GM19239 (cell line): ENCODE measurements around the gene CST9.
"Not testable (repeated sequence)": the region's sequence is repeated elsewhere in the genome, so short reads cannot be mapped to it uniquely, and the experiment has no call there.

ENCODE experiments used
- DNase-seq: peaks from one replicate; pipeline ENCODE4 v3.0.0; 2011; ENCODE audit warnings: low spot score; ENCODE audit not compliant: insufficient read length
- FAIRE-seq: peaks from 2 replicates; lab custom pipeline; 2011; peaks lifted over from hg19 to GRCh38; lab: Jason Lieb, UNC

Gene CST9

DNA sequence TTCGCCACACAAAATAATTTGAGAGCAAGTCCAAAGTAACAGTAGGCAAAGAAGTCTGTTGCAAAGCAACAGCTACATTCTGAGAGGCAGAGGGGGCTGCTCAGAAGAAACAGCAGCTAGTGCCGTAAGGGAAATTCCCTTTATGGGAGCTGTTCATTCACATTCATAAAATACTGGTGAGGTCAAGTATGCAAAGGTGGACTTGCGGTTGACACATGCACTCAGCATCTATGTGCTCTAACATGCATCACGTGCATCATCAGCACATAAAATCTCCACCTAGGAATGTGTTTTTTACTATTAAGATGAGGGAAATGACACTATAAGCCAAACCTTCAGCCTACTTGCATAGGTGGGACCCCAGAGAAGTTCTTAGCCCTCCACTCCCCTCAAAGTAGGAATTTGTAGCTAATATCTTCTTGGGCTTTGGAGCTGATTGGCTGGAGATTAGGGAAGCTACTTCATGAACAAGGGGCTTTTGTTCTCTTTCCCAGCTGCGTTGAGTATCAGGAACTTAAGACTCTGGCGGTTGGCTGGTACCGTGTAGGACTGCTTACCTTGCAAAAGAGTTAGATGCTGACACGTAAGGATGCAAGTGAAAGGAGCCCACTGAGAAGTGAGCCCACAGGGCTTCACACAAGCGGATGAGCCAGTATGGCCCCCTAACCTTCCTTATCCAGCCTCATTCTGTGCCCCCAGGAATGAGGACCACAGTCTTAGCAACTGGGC is 19.7 kb upstream of the CST9 start:
- DNase-seq = no peak
- no peak for FAIRE-seq

DNA sequence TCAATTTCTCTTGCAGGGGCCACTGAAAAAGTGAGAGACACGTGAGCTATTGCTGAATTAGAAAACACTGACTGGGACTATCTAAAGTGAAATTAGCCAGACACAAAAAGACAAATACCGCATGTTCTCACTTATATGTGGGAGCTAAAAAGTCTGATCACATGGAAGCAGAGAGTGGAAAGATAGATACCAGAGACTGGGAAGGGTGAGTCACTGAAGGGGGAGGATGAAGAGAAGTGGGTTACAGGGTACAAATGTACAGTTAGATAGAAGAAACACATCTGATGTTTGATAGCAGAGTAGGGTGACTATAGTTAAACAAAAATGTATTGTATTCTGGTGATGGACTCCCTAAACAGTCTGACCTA is 18.6 kb upstream of the CST9 start:
- FAIRE-seq = no peak
- no peak for DNase-seq

DNA sequence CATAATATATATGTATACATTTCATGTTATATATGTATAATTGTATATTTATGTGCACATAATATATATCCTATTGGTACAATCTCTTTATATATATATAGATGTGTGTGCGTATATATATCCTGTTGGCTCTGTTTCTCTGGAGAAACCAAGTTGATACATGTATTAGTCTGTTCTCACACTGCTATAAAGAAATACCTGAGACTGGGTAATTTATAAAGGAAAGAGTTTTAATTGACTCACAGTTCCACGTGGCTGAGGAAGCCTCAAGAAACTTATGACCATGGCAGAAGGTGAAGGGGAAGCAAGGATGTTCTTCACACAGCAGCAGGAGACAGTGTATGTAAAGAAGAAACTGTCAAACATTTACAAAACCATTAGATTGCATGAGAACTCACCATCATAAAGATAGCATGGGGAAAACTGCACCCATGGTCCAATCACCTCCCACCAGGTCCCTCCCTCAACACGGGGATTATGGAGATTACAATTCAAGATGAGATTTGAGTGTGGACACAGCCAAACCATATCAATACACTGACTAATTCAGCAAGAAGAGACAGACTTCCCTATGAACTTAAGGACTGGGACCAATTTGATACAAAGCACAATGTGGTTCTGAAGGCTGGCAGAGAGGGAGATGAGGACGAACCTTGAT is 18.1 kb upstream of the CST9 start:
- FAIRE-seq = no peak
- no peak for DNase-seq

DNA sequence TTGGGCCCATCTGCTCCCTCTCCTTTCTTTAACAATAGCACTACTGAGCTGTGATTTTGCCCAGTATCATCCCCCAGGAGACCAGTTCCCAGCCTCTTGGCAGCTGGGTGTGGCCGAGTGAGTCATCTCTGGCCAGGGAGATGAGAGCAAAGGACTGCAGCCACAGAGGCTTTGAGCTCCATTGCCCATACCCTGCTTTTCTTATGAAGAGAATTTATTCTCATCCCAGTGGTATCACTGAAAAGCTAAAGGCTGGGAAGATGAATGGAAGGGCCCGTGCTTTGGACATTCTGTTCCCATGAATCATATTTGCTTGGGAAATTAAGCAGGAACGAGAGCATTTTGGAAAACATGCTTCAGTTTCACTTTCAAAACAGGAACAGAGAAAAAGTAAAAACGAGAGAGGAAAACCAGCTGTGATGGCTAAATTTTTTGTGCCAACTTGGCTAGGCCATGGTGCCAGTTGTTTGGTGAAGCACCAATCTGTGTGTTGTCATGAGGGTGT is 17.2 kb upstream of the CST9 start:
- peak; percentile 27 for DNase-seq
- FAIRE-seq = no peak

DNA sequence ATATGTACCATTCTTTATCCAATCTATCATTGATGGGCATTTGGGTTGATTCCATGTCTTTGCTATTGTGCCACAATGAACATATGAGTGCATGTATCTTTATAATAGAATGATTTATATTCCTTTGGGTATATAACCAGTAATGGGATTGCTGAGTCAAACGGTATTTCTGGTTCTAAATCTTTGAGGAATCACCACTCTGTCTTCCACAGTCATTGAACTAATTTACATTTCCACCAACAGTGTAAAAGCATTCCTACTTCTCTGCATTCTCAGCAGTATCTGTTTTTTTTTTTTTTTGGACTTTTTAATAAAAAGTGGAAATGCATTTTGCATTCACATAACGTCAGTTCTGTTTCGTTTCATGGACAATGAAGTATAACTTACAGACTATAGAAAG is 16.7 kb upstream of the CST9 start:
- FAIRE-seq, DNase-seq: not testable (repeated sequence)

DNA sequence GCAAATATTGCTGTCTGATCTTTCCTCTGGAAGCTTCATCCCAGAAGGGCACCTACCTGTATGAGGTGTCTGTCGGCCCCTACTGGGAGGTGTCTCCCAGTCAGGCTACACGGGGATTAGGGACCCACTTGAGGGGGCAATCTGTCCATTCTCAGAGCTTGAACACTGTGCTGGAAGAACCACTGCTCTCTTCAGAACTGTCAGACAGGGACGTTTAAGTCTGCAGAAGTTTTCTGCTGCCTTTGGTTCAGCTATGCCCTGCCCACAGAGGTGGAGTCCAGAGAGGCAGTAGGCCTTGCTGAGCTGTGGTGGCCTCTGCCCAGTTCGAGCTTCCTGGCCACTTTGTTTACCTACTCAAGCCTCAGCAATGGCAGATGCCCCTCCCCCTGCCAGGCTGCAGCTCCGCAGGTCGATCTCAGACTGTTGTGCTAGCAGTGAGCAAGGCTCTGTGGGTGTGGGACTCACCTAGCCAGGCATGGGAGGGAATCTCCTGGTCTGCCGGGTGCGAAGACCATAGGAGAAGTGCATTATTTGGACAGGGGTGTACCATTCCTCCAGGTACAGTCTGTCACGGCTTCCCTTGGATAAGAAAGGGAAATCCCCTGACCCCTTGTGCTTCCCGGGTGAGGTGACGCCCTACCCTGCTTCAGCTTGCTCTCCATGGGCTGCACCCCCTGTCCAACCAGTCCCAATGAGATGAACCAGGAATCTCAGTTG is 15.1 kb upstream of the CST9 start:
- DNase-seq, FAIRE-seq: not testable (repeated sequence)

DNA sequence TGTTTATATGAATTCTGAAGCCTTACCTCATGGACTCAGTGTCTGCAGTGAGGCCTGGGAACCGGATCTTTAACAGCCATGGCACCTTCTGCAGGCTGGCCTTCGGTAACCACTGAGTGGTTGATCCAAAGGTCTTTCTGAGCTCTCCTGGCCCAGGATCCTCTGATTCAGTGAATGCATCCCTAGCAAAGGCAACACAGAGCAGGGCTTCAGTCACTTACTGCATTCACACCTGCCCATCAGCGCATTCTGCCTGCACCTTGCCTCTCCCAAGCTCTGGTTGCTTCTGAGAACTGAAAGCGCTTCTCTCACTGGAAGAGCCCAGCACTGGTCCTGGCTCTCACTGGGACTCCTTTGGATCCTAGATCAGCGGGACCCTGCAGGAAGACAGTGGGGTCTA is 8.4 kb upstream of the CST9 start:
- DNase-seq (no peak), FAIRE-seq (no peak)

DNA sequence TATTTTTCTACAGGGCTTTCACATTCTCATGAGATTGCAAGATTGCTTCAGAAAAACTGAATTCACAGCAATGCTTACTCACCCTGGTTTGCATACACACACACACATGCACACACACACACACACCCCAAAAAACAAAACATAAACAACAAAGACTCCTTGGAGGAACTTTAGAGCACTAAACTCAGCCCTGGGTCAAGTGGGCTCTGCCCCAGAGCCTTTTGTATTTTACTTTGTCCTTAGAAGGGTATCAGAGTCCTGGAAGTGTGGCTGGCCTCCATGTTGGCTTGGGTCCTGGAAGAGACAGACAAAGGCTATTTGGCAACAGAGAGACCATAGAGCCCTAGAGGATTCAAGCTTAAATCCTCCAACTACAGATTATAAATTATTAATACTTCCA is 8.0 kb upstream of the CST9 start:
- DNase-seq = no peak
- no peak for FAIRE-seq

DNA sequence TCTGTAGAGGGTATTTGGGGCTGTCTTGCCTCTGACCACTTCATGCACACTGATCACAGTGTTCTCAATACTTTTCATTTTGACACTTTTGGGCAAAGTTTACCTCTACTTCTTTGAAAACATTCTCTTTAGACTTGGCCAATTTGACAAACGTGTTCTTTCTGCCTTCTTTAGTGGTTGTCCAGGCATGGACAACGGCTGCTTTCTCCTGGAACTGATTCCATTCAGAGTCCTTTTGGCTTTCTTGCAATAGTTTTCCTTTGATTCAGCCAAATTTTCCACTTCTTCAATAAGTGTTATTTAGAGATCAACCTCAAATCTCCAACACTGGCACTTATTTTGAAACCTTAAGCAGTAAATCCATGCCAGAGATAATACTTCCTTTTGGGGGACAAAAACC is 6.7 kb upstream of the CST9 start:
- FAIRE-seq = no peak

DNA sequence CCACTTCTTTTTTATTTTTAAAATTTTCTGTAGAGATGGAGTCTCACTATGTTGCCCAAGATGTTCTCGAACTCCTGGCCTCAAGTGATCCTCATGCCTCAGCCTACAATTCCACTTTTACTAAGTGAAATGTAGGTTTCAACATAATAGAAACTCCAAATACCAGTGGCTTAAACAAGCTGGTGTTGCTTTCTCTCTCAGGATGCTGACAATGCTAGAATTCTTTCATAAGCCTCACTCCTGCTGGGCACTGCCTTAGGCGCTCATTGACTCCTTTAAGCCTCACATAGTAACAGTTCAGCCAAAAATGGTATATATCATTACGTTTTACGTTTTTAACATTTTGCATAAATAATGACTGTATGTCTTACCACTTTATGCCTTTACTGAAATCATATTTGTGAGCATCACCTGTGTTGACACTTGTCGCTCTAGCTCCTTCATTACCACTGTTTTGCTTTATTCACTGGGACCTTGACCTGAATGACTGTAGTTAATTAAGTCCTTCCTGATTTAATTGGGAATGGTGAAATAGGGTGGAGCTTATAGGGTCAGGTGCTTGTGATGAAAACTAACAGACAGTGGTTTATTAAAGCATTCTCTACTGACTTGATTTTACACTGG is 3.9 kb upstream of the CST9 start:
- FAIRE-seq (no peak), DNase-seq (no peak)

More for the DNA sequence above, 6.7 kb upstream of the CST9 start:
- DNase-seq = no peak

DNA sequence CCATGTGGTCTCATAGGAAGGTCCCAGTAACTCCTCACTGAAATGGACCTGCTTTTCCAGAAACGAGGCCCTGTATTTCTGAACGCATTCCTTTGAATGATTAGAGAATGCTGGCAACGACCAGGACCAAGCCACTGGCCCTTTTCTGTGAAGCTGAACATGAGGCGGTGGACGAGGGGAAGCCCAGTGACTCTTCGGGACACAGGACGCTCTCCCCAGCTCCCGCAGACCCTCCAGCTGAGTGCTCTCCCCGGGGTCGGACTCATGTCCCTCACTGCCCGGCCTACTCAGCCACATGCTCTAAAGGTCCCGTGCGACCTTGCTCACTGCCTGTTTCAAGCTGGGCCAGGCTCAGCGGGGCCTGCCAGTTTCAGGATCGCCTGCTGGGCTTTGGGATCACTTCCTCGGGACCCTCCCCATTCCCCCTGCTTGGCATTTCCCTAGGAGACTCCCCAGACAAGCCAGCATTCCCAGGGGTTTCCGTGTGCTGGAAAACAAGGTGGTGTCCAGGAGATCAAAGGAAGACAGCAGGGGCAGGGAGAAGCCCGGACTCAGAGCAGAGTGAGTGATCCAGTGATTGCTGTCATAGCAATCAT is 2.6 kb upstream of the CST9 start:
- no peak for FAIRE-seq
- DNase-seq = no peak

DNA sequence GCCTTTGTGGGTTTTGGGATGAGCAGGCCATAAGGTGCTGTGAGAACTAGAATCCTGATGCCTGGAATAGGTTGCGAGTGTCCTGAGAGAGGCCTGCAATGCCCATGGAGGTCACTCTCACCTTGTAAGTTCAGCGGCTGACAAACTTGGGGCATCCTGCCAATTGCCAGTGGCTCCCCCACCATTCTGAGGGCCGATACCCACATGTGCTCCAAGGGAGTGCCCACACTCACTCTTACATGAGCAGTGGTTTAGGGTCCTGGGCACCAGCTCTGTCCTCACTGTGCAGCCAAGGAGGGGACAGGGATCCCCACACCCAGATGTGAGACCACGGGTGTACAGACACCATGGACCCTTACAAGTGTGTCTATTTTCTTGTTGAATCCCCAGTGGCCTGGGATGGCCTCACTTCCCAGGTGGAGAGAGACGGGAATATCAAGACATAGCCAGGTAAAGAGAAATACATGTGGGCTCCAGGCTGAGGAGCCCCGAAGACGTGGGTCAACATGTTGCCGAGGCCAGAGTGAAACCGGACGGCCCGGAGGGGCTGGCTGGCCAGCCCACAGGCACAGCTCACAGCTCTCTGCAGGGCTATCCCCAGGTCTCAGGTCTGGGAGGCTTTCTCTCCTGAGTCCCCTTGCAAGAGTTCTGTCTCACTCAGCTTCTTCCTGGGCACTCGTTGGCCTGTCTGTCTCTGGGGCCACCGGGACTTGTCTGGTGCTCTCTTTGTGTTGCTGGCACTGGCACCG is 2.0 kb upstream of the CST9 start:
- no peak for DNase-seq
- no peak for FAIRE-seq

DNA sequence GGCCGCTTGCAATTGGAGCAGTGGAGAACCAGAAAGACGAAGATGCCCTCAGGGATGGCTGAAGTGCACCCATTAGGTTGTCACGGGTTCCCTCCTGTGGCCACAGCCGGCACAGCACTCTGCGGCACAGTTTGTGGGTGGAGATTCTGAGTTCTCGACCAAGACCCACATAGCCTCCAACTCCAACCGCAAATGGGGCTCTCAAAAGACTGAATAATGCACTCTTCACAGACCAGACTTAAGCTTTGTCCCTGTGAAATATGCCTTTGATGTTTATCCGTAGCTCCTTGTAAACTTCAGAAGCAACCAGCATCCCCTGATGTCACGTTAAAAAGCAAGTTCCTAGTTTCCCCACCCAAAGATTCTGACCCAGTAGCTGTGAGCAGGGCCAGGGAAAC is 934 bp upstream of the CST9 start:
- FAIRE-seq (peak; percentile 72), DNase-seq (peak; percentile 54)

DNA sequence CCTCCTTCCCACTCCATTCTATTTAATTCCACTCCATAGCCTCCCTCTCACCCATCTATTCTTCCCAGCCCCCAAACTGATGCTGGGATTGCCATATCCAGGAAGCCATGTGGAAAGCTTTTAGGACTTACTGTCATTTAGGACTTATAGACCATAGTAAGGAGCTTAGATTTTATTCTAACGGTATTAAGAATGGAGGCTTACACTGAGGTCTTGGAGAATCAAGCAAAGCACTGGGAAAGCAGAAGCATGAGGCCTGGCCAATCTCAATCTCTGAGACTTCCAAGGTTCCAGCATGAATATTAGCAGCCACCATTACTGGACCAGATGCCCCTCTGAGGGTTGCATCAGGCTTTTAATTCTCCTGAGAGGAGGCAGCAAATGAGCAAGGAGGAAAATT is 1.4 kb downstream of the CST9 start:
- DNase-seq (no peak), FAIRE-seq (no peak)

DNA sequence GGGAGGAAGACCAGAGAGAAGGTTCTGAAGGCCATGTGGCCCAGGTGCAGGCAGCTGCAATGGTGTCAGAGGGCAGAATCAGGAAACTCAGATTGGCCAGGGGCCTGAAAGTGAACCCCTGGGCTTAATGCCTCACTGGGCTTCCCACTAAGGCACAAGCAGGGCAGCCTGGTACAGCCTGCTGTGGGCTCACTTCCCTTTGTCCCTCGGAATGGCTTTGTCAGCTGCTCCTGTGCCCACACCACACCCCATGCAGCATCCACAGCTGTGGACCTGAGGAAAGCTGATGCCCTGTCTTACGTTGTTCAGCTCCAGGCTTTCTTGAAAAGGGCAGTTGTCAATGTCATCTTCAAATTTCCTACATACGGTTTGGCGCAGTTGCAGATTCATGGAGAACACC is 2.4 kb downstream of the CST9 start:
- DNase-seq (no peak), FAIRE-seq (no peak)

DNA sequence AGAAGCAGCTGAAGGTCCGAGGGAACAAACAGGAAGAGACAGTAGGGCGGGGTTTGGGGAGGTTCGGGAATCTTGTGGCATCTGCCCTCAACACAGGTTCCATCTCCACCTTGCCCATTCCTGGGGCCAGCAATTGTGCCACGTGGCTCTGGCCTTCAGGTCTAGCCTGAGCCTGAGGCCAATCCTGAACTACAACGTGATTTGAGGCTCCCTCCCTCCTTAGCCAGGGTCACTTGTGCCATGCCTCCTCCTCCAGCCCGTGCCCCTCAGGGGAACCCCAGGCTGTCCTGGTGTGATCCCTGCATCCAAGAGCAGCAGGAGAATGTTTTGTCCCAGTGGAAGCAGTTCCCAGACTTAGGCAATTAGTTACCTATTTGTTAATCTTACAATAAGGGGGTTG is 3.0 kb downstream of the CST9 start:
- FAIRE-seq = no peak
- no peak for DNase-seq

DNA sequence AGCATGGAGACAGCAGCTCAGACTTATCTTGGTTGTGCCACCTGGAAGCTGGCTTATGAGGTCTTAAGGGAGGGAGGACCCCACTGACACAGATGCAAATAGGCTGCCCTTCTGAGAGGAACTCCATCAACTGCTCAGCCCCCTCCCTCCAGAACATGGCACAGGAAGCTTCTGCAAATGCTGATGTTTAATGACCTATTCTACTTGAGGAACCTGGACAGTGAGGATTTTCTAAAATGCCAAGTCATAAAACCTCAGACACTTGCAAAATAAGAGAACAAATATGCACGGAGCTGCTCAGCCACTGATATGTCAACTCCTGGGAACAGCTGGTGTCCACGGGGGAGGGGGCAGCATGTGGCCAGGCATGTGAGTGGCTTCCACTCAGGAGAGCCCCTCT is 3.5 kb downstream of the CST9 start:
- no peak for FAIRE-seq
- DNase-seq = no peak

DNA sequence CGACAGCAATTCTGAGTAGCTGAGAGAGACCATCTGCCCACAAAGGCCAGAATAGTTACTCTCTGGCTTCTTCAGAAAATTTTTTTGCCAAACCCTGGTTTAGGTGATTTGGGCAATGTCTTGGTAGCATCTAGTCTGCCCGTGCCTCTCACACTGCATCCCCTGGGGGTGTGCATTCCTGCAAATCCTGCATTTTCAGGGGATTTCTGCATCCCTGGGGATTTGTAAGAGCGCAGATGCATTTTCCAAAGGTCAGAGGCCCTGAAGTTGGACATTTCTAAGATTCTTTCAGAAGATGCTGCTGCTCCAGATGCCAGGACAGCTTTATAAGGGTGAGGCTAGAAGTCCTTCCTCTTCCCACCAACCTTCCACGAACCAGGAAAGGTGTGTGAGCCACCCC is 4.0 kb downstream of the CST9 start:
- no peak for DNase-seq
- FAIRE-seq = no peak

DNA sequence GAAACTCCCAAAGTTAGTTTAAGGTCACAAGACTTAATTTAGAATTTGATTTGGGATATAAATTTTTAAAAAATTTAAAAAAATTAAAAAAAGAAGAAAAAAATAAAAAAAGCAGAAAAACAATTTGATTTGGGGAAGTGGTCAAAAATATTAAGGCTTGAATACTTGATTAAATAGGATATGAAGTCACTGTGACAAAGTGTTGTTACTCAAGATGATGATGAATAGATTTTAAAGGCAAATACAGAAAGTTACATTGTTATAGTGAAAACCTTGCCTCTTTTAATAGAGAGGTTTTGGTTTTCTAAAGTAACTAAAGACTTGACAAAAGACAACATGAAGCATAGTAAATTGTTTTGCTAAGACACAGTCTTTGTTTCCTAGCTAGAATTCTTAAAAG is 7.2 kb downstream of the CST9 start:
- FAIRE-seq = no peak
- DNase-seq = no peak
